ENCODE measurements around the gene NOL4L. TPM values are rescaled to one million over a fixed set of nuclear protein-coding genes. Genes with fewer than 3 reads are reported as not detected.

The NOL4L gene
- 33.6 and 44.1 TPM in 2 replicates for total RNA-seq

DNA sequence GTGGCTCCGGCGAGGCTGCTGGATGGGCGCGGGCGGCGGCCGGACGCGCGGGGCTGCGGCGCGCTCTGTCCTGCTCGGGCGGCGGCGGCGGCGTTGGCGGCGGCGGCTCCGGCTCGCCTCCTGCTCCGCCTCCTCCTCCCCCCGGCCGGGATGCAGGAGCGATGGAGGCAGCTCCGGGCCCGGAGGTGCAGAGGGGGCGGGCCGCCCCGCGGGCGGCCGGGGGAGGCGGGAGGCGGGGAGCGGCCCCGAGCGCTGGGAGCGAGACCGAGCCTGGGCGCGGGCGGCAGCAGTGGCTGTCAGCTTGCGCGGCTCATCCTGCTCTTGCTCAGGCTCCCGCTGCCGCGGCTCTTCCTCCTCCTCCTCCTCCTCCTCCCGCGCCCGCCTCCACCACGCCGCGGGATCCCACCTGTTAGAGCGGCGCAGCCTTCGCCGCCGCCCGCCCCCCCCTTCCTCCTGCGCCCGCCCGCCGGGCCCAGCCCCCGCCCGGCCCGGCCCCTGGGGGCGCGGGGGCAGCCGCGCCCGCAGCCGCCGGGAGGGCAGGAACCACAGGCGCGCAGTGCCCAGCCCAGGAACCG is at the start of gene NOL4L:
Gene NOL4L, minus strand, starts transcription at position 323 of the 575 bp plus-strand sequence. CDS start 443 bp downstream, outside the sequence.
- peak within 1 kb of the TSS; percentile 42 for H3K4me3 ChIP-seq (ENCODE audit: low read depth, low read length)
- DNase-seq (ENCODE audit: low read depth), result no peak
- TF ChIP-seq, protein P1, sequence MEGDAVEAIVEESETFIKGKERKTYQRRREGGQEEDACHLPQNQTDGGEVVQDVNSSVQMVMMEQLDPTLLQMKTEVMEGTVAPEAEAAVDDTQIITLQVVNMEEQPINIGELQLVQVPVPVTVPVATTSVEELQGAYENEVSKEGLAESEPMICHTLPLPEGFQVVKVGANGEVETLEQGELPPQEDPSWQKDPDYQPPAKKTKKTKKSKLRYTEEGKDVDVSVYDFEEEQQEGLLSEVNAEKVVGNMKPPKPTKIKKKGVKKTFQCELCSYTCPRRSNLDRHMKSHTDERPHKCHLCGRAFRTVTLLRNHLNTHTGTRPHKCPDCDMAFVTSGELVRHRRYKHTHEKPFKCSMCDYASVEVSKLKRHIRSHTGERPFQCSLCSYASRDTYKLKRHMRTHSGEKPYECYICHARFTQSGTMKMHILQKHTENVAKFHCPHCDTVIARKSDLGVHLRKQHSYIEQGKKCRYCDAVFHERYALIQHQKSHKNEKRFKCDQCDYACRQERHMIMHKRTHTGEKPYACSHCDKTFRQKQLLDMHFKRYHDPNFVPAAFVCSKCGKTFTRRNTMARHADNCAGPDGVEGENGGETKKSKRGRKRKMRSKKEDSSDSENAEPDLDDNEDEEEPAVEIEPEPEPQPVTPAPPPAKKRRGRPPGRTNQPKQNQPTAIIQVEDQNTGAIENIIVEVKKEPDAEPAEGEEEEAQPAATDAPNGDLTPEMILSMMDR (conservative IDR thresholded peaks at IDR 0.05; ENCODE audit: low read depth, low read length), result no peak

DNA sequence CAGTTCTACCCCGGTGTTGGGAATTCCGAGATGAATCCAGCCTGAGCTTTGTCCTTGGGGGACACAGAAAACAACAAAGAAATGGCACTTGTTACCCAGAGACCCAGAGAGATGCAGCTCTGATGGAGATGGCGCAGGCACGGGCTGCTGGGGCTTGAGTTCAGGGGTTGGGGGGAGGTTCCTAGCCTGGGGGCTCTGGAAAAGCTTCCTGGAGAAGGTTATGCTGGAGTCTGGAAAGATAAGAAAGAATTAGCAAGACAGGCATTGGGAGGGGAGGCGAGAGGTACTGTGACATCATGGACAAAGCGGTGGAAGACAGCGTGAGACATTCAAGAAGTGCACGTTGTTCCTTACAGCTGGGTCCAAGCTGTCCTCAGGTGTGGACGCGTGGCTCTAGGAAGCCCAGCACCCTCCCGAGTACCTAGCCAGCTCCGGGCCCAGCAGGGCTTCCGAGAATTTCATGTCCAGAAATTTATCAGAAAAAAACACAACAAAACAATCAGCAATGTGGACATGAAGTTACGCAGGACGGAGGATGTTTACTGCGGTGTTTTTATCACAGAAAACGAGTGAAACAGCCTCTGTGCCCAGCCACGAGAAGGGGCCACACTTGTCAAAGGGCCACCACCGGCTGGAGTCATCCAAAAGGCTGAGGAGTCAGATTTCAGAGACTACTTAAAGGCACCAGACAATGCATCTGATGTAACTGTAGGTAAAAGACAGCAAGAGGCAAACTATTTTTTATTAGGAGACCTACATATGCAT is 49.1 kb upstream of the NOL4L start:
- TF ChIP-seq, protein P1 (conservative IDR thresholded peaks at IDR 0.05; ENCODE audit: low read depth, low read length), result no peak
- no peak for DNase-seq (ENCODE audit: low read depth)
- H3K4me3 ChIP-seq (ENCODE audit: low read depth, low read length), result no peak overlapping the region

DNA sequence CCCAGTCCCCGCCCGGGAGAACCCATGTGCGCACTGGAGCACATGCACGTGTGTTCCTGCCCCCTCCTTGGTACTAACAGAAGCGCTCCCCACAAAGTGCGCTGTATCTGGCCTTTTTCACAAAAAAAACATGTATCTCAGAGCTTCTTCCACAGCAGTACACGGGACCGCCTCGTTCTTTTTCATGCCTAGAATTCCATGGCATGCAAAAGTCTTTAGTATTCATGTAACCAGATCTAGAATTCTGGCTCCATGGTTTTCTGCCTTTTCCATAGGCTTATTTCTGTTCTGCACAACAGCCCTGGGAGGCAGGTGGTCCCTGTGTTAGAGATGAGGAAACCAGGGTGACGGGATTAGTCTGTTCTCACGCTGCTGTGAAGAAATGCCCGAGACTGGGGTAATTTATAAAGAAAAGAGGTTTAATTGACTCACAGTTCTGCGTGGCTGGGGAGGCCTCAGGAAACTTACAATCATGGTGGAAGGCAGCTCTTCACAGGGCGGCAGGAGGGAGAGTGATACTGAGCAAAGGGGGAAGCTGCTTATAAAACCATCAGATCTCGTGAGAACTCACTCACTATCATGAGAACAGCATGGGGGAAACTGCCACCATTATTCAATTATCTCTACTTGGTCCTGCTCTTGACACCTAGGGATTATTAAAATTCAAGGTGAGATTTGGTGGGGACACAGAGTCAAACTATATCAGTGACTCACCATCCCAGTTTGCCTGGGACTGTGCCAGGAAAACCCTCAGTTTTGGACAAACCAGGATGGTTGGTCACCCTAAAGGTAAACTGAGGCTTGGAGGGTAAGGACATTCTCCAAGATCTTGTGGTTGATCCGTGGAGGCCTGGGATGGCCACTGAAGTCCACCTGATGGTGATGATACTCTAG is 47.6 kb upstream of the NOL4L start:
- TF ChIP-seq, protein P1 (conservative IDR thresholded peaks at IDR 0.05; ENCODE audit: low read depth, low read length), result no peak

DNA sequence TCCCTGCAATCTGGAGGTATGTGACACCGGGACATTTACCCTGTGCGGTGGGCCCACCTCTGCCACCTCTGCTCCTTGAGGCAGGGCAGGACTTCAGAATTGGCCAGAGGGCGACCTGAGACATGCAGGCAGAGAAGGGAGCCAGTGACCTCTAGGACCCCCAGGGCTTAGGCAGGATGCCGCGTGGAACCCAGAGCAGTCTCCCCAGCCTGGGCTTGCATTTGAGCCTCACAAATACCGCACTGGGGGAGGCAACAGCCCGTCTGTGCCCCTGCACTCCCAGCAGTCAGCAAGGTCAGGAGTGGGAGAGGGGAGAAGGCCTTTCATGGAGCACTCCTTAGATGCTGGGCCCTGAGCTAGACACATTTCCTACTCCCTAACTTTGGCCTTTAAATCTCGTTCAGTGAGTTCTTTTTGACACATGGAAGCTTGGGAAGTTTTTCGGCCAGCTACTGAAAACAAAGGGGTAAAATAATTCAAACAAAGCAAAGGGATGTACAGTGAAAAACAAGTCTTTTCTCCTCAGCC is 46.9 kb upstream of the NOL4L start:
- no peak for DNase-seq (ENCODE audit: low read depth)
- TF ChIP-seq, protein P1 (conservative IDR thresholded peaks at IDR 0.05; ENCODE audit: low read depth, low read length), result no peak
- H3K4me3 ChIP-seq (ENCODE audit: low read depth, low read length), result no peak overlapping the region

More for the DNA sequence above, 47.6 kb upstream of the NOL4L start:
- H3K4me3 ChIP-seq (ENCODE audit: low read depth, low read length), result no peak overlapping the region
- DNase-seq (ENCODE audit: low read depth), result no peak

GRCh38 chr20:32629813-32630212 is 44.7 kb upstream of the NOL4L start:
- H3K4me3 ChIP-seq (ENCODE audit: low read depth, low read length), result no peak overlapping the region
- no peak for DNase-seq (ENCODE audit: low read depth)
- TF ChIP-seq, protein P1 (conservative IDR thresholded peaks at IDR 0.05; ENCODE audit: low read depth, low read length), result no peak

DNA sequence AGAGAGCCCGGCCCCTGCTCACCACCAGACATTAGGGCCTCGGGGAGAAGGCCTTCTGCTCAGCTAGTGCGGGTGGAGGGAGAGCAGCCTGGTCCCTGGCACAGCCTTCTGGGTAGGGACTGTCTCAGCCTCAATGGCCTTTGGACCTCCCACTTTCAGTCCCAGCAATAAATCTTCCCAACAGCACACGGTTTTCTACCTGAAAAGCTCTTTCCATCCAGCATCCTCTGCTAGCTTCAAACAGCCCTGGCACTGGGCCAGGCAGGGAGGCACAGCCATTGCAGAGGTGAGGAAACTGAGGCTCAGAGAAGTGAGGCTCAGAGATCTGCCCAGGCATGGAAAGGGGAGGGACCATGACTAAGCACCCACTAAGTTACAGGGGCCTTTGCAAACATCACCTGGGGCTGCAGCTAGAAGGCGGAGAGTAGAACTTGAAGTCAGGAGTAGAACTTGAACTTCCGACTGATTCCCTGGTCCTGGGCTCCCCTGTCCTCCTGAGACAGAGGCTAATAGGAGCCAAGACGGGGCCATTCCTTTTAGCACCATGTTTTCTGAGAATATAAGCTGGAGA is 43.9 kb upstream of the NOL4L start:
- no peak overlapping the region for H3K4me3 ChIP-seq (ENCODE audit: low read depth, low read length)
- TF ChIP-seq, protein P1 (conservative IDR thresholded peaks at IDR 0.05; ENCODE audit: low read depth, low read length), result no peak
- DNase-seq (ENCODE audit: low read depth), result no peak
